NCI-H2081 (cell line): ENCODE results near the gene RNASE4.
"Not testable (repeated sequence)": the region's sequence is repeated elsewhere in the genome, so short reads cannot be mapped to it uniquely, and the experiment has no call there.

Source experiments
- DNase-seq, 2 experiments: peaks; one replicate each; lab custom pipeline; 2025; lab: John Stamatoyannopoulos, UW

RNASE4 gene, protein sequence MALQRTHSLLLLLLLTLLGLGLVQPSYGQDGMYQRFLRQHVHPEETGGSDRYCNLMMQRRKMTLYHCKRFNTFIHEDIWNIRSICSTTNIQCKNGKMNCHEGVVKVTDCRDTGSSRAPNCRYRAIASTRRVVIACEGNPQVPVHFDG

DNA sequence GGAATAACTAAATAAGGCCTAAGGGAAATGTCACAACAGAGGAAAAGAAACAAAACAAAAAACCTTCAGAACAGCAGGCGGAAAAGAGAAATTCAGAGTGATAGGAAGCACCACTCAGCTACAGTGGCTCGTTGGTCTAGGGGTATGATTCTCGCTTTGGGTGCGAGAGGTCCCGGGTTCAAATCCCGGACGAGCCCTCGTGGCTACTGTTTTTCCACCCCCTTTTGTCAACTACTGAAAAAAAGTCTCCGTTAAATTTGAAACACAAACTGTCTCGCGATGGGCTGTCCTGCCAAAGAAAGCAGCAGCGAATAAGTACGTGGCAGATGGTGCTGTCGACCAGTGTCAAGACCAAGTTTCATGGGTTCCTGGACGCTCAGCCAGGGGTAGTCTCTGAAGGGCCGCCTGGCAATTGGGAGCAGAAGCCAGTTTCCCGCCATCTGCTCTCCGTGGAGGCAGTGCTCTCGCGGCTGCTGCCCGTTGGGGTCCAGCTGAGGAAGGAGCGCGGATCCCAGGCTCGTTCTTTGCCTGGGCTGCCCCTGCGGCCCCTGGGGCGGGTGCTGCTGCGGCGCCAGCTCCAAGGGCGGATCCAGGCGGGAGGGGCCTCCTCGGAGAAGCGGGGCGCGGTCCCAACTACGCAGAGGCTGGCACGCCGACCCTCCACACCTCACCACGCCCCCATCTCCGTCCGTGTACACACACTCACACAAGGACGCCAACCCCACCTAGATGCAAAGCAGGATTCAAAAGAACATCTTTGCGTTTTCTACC is at the start of gene RNASE4:
Gene RNASE4 (plus strand): TSS at position 670 of the 771 bp plus-strand sequence. CDS start 14,812 bp downstream, outside the sequence.
- peak; percentile 49 to 50 for DNase-seq

DNA sequence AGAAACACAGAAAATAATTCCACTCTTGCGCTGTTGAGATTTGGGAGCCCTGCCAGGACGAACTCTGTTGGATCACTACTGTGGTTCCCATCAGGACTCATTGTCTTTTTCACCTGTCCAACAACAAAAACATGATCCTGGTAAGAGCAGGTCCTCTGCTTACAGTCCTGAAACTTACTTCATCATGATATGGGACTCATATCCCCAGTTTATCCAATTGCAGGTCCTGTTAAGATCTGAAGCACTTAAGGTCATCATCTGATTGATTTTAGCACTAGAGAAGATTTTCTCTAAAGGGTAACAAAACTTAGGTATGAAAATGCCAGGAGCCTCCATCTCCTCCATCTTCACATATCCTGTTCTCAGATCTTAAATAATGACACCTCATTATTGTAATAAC is 42.8 kb upstream of the RNASE4 start, which contains the start of gene OR6S1:
Gene OR6S1 (minus strand): TSS at position 101 of the 400 bp plus-strand sequence. CDS start 0 bp downstream, at position 101.
- no peak for DNase-seq

DNA sequence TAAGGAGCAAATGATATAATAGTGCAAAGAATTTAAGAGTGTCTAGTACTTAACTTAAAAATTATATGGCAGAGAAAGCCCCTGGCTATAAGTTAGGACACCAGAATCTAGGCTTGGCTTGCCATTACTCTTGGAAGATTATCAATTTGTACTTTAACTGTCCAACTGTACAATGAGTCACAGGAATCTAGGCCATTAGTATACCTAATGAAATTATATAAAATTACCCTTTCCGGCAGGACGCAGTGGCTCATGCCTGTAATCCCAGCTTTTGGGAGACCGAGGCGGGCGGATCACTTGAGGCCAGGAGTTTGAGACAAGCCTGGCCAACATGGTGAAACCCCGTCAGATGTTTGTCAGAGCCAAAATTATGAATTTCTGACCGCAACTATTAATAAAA is 42.2 kb upstream of the RNASE4 start:
- DNase-seq = no peak

DNA sequence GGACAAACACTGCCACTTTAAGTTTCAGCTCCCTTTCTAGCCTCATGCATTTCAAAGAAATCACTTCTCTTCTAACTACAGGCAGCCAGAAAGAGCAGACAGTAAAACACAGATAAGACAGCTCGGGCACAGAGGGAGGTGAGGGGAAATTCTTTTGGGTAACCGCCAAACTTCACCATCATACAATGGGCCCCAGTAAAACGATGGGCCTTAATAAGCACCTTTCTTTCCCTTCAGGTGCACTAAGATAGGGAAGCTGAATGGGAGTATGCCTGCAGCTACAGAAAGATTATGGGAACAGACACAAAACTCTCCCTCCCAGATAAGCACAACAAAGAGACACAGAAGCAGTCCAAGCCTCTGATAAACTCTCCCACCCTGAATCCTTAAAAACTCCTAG is 41.6 kb upstream of the RNASE4 start:
- DNase-seq = not testable (repeated sequence)

DNA sequence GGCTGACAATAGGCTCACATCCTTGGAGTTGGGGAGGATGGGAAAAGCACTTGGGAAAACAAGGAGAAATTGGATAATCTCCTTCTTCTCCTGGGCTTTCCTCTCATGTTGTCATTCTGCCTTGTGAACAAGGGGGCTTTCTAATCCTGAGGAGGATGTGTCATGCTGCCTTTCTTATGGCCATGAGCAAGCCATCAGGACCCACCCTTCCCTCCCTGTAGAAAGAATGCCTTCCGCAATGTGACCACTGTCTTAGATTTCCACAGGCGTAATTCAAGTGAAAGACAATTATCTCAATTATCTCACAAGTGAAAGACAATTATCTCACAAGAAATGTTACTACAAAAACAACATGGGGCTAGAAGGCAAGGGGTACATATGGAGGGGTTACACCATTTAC is 39.8 kb upstream of the RNASE4 start:
- DNase-seq = no peak

DNA sequence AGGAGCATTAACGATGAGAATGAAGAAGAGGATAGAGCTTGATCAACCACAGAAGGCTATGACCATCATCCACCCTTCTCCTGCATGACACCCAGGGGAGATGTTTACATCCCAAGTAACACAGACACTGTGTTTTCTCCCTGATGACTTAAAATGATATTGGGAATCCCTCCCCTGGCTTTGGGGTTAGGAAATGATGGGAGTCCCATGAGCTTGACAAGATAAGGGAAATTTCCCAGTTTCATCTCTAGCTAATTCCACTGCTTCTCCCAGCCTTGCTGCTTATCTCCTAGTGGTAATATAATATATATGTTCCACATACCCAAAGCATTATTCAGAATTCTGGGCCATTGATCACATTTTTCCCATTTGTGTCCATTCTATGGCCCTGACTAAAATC is 38.9 kb upstream of the RNASE4 start:
- no peak for DNase-seq

DNA sequence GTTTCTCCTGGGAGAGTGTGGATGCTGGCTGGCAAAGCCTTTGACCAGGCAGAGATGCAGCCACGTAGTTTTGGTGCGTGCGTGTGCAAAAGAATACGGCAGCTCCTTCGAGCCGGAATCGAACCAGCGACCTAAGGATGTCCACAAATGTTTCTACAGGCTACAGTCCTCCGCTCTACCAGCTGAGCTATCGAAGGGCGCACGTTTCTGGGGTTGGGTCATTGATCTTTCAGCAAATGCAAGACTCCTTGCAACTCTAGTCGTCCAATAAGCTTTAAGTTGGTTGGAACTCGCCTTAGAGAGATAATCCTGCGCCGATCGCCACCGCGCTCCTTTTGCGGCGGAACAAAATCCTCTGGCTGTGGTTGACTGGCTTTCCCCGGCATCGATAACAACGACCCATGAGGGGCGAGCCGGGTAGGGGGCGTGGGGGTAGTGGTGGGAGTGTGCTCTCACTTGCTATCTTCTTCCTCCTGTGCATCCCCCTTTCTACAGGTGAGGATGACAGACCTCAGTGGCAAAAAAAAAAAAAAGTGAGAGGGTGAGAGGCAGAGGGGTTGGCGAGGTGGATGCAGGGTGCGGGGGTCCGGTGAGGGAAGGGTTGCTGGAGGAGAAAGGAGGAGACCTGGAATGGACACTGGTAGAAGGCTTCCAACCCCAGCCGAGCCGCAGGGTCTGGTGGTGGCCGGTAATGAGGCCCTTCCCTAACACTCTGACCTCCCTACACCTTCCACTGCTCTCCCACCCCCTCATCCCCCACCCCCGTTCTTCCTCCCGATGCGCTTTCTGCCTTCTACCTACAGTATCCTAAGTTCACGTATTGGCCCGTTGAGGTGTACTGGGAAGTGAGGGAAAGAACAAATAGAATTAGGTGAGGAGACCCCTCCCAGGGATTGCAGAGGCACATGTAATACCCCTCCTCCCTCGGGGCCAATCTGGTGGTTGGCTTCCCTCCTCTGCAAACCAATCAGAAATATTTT is 31.1 kb upstream of the RNASE4 start:
- no peak for DNase-seq

DNA sequence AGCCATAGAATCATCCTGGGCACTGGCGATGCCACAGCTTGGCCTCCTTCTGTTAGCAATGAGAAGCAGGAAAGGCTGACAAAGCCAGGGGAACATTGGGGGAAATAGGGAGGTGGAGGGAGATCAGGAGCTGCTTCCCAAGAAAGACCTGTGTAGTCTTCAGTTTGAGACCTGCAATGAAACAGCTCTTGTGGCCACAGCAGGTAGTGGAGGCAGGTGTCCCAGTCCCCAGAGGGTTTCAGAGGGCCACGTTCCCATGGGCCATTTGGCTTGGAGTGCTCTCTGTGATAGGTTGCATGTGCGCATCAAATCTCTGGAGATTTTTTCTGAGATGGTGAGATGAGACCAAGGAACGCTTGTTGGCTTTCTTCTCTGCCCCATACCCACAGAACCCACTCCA is 28.5 kb upstream of the RNASE4 start:
- DNase-seq = no peak

DNA sequence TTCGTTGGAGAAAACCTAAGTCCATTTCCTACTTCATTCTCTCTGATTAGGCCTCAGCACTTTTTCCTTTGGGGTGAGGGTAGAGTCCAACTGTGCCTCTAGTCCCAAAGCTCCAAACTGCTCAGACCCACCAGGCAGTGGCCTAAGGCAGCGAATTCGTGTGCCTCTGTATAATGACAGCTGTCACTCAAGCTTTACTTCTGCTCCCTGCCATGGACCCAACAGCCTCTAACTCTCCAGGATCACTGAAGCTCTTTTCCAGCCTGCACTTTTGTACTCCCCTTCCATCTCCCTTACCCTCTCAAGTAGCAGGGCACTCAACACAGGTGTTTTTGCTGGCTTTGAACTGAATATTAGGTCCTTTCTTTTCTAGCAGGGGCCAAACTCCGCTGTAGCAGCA is 28.1 kb upstream of the RNASE4 start:
- no peak for DNase-seq

DNA sequence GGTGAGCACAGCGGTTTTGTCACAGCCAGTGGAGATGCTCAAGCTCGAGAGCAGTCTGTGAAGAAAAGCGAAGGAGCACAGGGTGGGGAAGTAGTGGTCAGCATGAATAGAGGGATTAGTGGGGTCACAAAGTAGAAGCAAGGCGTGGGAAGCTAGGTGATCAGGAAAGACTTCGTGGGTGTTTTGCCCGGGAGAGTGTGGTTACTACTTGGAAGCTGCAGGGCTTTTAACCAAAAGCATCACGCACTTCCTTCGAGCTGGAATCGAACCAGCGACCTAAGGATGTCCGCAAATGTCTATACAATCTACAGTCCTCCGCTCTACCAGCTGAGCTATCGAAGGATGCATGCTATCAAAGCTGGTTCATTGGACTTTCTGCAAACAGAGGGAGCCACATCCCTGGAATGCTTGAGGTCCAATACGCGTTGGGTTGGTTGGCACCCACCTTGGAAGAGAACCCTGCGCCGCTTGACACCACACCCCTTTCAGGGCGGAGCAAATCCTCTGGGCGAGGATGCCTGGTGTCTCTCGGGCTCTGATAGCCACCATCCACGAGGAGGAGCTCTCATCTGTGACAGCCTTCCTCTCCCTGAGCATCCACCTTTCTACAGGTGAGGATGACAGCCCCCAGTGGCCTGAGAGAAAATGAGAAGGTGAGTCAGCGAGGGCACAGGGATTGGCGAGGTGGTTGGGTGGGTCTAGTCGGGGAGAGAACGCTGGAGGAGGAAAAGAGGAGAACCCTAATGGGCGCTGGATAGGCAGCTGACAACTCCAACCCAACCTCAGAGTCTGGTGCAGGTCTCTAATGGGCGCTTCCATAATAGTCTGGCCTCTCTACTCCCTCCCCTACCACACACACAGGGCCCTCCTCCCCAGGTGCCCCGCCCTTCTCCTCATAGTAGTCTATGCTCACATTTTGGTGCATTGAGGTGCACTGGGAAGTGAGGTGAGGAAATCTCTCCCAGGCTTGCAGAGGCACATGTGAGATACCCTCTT is 26.8 kb upstream of the RNASE4 start:
- no peak for DNase-seq

DNA sequence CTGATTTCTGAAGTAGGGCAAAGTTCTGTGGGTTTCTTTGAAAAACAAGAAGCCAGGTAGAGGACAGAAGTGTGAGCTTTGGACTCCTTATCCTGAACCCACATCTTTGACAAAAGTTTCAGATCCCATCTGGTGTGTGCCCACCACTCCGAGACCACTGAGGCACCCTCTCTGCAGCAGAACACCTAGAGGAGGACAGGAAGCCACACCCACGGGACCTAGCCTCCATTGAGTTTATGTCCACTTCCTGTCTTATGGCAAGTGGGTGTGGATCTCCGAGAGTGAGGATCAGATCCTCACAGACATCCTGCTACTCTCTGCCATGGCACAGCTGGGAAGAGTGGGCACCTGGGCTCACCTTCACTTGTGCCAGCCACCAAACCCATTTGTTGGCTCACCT is 26.1 kb upstream of the RNASE4 start:
- DNase-seq = no peak

DNA sequence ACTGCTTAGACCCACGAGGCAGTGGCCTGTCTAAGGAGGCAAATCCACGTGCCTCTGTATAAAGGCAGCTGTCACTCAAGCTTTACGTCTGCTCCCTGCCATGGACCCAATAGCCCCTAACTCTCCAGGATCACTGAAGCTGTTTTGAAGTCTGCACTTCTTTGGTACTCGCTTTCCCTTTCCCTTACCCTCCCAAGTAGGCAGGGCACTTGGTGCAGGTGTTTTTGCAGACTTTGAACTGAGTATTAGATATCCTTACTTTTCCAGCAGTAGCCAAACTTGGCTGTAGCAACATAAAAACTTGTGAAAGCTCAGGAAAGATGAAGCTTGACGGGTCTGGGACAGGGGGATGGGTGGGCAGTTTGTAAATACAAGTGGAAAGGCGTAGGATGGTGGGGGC is 25.0 kb upstream of the RNASE4 start:
- DNase-seq = no peak

DNA sequence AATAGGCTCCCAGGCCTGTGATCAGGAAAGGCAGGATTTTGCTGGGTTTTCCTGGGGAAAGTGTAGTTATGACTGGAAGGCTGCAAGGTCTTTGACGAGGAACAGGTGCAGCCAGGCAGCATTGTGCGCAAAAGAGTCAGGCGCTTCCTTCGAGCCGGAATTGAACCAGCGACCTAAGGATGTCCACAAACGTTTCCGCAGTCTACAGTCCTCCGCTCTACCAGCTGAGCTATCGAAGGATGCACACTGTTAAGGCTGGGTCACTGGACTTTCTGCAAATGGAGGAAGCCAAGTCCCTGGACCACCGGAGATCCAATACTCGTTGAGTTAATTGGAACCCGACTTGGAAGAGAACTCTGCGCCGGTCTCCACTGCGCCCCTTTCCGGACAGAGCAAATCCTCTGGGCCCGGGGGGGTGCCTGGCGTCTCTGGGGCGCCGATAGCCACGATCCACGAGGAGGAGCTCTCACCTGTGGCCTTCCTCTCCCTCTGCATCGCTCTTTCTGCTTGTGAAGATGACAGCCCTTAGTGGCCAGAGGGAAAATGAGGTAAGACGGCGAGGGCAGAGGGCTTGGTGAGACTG is 24.5 kb upstream of the RNASE4 start:
- DNase-seq = no peak

DNA sequence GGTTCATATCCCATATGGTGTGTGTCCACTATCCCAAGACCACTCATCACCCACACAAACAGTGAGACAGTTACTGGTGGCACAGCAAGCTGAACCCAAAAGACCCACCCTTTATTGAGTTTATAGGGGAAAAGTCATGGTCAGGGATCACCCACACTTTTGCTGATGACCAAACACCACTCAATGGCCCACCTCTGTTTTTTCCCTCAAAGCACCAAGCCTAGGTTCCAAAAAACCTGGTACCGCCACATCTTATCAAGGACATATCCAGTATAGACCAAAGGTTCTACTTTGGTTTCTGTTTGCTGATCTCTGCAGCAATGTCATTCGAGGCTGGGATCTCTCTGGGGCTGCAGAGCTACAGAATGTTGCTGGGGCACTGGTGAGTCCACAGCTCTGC is 23.2 kb upstream of the RNASE4 start:
- DNase-seq = no peak

DNA sequence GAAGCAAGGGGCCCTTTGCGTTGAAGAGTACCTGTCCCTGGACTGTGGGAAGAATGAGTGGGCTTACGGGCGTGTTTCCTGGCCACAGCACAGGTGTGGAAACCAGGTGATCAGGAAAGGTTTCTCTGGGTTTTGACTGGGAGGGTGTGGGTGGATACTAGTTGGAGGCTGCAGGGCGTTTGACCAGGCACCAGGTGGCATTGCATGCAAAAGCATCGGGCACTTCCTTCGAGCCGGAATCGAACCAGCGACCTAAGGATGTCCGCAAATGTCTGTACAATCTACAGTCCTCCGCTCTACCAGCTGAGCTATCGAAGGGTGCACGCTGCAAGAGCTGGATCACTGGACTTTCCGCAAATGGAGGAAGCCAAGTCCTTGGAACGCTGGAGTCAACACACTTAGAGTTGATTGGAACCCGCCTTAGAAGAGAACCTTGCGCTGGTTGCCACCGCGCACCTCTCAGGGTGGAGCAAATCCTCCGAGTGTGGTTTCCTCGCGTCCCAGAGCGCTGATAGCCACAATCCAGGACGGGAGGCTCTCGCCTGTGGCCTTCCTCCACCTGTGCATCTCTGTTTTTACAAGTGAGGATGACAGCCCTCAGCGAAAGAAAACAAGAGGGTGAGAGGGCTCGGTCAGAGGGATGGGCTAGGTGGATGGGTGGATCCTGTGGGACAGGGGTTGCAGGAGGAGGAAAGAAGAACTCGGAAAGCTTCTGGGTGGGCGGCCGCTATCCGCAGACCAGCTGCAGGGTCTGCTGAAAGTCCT is 21.2 kb upstream of the RNASE4 start:
- peak; percentile 59 to 65 for DNase-seq

DNA sequence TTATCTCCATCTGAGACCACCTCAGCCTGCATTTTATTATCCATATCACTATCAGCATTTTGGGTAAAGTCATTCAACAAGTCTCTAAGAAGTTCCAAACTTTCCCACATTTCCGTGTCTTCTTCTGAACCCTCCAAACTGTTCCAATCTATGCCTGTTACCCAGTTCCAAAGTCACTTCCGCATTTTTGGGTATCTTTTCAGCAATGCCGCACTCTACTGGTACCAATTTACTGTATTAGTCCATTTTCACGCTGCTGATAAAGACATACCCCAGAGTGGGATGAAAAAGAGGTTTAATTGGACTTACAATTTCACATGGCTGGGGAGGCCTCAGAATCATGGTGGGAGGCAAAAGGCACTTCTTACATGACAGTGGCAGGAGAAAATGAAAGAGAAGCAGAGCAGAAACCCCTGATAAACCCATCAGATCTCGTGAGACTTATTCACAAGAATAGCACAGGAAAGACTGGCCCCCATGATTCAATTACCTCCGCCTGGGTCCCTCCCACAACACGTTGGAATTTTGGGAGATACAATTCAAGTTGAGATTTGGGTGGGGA is 17.9 kb upstream of the RNASE4 start:
- not testable (repeated sequence) for DNase-seq

DNA sequence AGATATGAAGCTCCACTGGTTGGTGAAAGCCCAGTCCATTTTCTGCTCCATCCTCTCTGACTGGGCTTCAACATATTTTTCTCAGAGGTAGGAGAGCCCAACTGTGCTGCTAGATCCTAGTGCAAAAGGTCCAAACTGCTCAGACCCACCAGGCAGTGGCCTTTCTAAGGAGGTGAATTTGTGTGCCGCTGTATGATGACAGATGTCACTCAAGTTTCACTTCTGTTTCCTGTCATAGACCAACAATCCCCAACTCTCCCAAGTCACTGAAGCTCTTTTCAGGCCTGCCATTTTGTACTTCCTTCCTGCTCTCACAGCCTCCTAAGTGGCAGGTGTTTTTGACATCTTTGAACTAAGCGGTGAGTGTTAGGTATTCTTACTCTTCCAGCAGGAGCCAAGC is 16.4 kb upstream of the RNASE4 start:
- DNase-seq = no peak

DNA sequence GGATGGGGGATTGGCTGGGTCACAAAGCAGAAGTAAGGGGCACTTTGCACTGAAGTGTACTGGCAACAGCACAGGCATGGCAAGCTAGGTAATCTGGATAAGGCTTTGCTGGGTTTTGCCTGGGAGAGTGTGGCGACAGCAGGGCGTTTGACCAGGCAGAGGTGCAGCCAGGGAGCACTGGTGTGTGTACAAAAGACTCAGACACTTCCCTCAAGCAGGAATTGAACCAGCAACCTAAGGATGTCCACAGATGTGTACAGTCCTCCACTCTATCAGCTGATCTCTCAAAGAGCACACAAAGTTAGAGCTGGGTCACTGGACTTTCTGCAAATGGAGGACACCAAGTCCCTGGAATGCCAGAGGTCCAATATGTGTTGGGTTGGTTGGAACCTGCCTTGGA is 15.4 kb upstream of the RNASE4 start:
- no peak for DNase-seq

DNA sequence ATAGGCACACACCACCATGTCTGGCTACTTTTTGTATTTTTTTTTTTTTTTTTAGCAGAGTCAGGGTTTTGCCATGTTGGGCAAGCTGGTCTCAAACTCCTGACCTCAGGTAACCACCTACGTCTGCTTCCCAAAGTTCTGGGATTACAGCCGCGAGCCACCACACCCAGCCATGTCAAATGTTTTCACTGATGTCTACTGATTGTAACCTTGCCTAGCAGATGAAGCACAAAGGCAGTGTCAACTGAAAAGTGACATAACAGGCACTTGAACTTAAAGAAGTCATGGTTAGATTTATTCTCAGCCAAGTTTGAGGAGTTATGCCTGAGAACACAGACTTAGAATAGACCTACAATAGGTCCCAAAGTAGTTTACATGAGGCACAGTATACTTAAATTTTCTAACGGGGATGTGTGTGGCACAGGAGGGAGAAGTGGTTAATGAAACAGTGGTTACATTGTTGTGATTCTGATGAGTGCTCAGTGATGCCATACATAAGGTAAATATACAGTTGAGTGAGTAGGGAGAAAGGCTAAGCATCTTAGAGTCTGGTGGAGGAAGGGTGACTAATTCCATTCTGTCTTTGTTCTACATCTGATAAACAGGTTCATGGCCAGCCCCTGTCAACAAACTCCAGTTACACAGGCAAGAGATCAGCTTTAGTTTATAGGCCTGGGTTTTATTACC is 12.6 kb upstream of the RNASE4 start:
- DNase-seq = no peak
